GM19099 (cell line): ENCODE data around the gene PCBP4.
A peak's percentile ranks its signal among the peaks of the same experiment; 100 is the strongest.

Source experiments
- POLR2A ChIP-seq: IDR thresholded peaks from 3 replicates; pipeline ENCODE4 v1.6.1; 2011; ENCODE audit warnings: low read depth; ENCODE audit not compliant: insufficient read length; ENCODE audit errors: extremely low read depth

The PCBP4 gene

DNA sequence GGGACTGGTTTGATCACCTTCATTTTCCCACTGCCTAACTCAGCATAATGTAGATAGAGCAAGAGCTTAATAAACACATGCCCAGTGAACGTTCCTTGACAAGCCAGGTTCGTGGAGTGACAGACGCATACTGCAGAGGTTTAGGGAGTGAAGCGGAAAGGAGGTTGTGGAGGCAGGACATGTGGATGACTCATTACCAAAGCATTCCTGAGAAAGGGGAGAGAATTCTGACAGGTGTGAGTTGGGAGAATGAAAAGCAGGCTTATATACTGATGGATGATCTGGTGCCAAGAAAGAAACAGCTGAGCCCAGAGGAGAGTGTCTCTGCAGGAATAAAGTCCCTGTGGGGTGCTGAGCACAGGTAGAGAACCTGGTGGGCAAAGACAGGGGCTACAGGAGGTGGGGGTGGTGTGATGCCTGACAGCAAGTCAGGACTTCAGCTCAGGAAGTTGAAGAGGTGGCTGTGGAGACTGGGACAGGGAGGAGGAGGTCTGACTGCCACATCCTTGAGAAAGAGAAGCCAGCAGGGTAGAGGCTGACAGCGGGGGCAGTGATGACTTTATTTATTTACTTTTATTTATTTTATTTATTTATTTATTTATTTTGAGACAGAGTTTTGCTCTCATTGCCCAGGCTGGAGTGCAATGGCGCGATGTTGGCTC lies 30.8 kb upstream of the PCBP4 start:
- TF ChIP-seq POLR2A = no peak

DNA sequence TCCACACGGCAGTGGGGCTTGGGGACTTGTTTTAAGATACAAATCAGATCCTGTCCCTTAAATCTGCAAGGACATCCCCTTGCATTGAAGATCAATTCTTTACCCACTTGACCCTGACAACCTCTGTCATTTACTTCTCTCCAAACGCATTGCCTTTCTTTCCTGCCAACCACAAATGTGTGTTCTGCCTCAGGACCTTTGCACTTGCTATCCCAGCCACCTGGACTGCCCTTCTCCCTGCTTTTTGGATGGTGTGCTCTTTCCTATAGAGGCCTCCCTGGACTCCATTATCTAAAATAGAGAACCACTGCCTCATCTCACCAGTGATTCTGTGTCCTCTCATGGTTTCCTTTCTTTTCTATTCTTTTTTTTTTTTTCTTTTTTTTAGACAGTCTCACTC lies 29.9 kb upstream of the PCBP4 start:
- TF ChIP-seq POLR2A = no peak

DNA sequence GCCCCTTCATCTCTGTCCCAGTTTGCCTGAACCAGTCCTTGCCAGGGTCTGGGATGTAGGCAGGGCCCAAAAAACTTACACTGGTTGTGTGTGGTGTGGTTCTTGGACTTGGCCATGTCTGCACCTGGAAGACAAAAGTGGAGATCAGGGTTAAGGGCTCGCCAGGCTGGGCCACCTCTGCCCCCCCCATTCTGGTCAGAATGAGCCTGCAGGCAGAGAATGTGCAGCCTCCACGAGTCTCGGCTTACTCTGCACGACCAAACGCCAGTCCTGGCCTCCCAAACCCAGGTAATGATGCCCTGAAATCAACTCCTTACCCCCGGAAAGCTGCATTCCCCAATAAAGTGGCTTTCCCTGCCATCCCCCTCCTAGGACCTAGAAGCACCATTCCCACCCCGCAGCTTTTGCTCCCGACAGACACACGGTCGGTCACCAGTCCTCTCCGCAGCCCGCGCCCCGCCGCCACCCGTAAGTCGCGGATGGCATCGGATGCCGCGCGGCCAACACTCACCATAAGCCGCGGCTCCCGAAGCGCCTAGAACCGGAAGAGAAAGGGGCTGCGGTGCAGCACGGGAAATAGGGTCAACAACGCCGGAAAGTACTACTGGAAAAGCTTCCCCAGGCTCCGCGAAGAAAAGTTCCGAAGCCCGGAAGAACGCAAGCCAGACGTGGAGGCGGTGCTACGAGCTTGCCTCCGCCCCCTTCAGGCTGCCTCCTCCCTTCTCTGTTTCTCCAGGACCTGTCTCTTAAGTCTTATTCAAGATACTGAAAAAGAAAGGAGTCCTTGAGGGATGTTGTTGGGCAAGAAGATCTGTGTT lies 28.3 kb upstream of the PCBP4 start, which contains the start of gene RPL29:
Gene RPL29, minus strand, starts transcription at position 550 of the 818 bp plus-strand sequence. Its CDS starts 434 bp downstream, at position 116.
- TF ChIP-seq POLR2A = peak; percentile 97

DNA sequence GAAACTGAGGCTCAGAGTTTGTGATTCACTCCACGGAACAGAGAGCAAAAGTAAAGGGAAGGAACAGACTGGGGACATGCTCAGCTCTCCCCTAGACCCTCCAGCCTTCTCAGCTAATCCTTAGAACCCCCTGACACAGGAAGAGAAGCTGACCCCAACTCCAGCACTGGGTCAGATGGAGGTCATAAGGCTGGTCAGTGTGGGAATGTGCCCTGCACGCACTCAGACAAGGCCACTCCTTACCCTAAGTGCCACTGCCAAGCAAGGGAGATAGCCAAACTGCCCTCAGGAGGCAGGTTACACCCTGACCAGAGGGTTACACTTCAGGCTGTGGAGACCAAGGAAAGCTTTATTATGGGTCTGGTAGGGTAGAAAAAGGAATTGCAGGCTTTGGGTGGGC lies 27.3 kb upstream of the PCBP4 start:
- no peak for TF ChIP-seq POLR2A

GRCh38 chr3:51992017-51992682 lies 24.9 kb upstream of the PCBP4 start:
- peak; percentile 54 for TF ChIP-seq POLR2A

DNA sequence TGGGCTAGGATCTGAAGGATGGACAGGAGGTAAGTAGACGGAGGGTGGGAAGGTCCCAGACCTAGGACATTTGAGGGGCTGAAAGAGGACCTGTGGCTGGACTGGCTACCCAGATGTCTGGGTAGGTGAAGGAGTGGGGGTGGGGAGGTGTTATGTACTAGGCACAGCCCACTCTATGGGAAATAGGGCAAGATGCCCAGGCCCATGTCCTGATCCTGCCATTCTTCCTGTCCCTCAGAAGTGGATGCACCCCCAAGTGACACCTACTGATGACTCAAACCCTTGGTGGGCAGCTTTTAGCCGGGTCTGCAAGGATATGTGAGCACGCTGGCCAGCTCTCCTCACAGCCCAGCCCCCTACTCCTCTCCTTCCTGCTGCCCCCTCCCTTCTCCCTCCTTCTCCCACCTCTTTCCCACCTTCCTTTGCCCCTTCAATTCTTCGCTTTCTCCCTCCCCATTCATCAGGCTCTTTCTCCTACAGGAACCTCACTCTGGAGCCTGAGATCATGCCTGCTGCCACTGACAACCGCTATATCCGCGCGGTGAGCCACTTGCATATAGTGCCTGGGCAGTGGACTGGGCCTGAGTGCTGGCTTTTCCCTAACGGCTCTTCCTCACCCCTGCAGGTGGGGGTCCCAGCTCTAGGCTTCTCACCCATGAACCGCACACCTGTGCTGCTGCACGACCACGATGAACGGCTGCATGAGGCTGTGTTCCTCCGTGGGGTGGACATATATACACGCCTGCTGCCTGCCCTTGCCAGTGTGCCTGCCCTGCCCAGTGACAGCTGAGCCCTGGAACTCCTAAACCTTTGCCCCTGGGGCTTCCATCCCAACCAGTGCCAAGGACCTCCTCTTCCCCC lies 21.3 kb upstream of the PCBP4 start:
- no peak for TF ChIP-seq POLR2A

GRCh38 chr3:51987568-51987967 lies 20.3 kb upstream of the PCBP4 start:
- no peak for TF ChIP-seq POLR2A

DNA sequence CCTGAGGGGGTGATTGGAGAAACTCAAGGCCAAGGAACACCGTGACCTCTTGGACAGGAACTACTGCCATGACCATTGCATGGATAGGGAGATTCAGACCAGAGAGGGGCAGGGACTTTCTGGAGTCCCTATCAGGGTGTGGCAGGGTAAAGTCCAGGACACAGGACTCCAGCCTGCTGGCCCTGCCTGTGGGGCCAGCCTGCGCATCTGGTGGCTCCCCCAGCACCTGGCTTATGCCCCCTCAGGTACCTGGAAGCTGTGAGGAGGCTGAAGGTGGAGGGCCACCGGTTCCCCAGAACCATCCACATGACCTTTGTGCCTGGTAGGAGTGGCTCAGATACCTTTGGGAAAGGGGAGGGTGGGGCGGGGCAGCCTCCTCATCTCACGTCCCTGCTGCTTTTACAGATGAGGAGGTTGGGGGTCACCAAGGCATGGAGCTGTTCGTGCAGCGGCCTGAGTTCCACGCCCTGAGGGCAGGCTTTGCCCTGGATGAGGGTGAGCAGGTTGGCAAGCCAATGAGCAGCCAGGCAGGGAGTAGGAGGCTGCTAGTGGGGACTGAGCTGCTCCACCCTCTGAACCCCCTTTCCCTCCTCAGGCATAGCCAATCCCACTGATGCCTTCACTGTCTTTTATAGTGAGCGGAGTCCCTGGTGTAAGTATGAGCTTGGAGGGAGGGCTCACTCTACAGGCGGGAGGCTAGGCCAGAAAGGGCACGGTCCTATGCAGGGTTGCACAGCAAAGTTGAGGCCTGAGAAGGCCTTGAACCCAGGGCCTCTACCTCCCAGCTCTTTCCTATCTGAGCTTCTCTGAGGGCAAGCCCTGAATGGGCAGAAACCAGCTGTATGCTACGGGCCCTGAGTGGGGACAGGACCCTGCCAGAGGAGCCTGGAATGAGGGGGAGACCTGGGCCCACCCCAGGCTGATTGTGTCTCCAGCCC lies 19.0 kb upstream of the PCBP4 start:
- TF ChIP-seq POLR2A = no peak

- TF ChIP-seq POLR2A = no peak
These were observed 17.8 kb upstream of the PCBP4 start for GRCh38 chr3:51985063-51985462.

DNA sequence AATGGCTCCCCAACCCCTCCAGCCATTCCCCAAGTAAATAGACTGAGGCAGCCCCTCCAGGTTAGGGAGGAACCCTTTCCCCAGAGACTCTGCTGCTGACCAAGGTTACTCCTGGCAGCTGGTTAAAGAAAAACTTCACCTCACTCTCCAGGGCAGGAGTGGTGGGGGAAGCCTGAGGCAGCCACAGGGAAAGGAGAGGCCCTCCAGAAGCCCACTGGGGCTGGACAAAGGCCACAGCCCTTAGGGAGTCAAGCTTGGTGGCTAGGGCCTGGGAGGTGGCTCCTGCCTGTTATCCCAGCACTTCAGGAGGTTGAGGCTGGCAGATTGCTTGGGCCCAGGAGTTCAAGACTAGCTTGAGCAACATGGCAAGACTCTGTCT lies 17.0 kb upstream of the PCBP4 start:
- TF ChIP-seq POLR2A = no peak

GRCh38 chr3:51983578-51984268 lies 16.5 kb upstream of the PCBP4 start:
- no peak for TF ChIP-seq POLR2A

DNA sequence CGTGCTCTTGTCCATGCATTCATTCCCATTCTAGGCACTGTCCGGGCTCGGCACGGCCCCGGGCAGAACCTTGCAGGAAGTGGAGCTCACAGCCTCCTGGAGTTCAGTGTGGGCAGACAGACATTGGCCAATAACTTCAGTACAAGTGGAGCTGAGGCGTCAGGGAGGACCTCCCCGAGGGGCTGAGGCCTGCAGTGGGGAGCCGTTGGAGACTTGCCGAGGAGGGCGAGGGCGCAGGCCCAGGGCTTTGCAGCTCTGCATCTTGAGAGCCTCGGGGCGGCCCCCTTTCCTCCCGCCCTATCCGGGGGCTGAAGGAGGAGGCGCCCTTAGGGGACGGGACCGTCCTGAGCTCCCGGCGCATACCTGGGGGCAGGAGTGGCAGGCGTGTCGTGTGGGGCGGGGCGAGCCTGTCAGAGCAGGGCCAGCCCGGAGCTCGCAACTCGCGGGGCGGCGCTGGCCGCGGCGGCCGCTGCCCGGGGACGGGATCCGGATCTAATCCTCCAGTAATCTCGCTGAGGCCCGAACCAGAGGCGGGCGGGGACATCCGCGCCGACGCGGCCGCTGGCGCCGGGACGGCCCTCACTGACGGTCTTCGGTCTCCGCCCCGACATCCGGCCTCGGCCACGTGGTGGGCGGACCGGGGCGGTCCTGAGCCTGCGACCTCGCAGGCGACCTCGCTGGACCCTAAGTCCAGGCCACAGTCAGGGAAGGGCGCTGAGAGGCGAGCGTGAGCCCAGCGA lies 15.8 kb upstream of the PCBP4 start, which contains the start of gene ACY1:
Gene ACY1, plus strand, starts transcription at position 698 of the 740 bp plus-strand sequence. CDS start 530 bp downstream, outside the sequence.
- peak; percentile 73 for TF ChIP-seq POLR2A
